ENCODE data around the gene RUFY2.
"Not testable (repeated sequence)": the region's sequence is repeated elsewhere in the genome, so short reads cannot be mapped to it uniquely, and the experiment has no call there.

Gene RUFY2

GRCh38 chr10:68331455-68332258 lies 75.4 kb downstream of the RUFY2 start, which contains the start of gene HNRNPH3:
Gene HNRNPH3 (plus strand): TSS chr10:68332064. CDS start chr10:68337222, 5,158 bp downstream.
- no peak for TF ChIP-seq CTCF (IDR thresholded peaks at IDR 0.05; ENCODE audit: borderline replicate concordance, control extremely low read depth, extremely low read depth, insufficient read depth, missing control alignments)
- in situ Hi-C loops (cut with MboI; ENCODE audit: low sequenced_read_pairs, unreplicated experiment), result no loop called here
- DNase-seq (ENCODE audit: low spot score), result peak; percentile 97

- in situ Hi-C loops (cut with MboI; ENCODE audit: low sequenced_read_pairs, unreplicated experiment), result no loop called here
- no peak for DNase-seq (ENCODE audit: low spot score)
- no peak for TF ChIP-seq CTCF (IDR thresholded peaks at IDR 0.05; ENCODE audit: borderline replicate concordance, control extremely low read depth, extremely low read depth, insufficient read depth, missing control alignments)
Measured at GRCh38 chr10:68330852-68331454, 76.1 kb downstream of the RUFY2 start.

GRCh38 chr10:68329506-68329861 lies 77.6 kb downstream of the RUFY2 start:
- in situ Hi-C loops (cut with MboI; ENCODE audit: low sequenced_read_pairs, unreplicated experiment), result no loop called here
- TF ChIP-seq CTCF (IDR thresholded peaks at IDR 0.05; ENCODE audit: borderline replicate concordance, control extremely low read depth, extremely low read depth, insufficient read depth, missing control alignments), result no peak
- no peak for DNase-seq (ENCODE audit: low spot score)

GRCh38 chr10:68327889-68328786 lies 78.9 kb downstream of the RUFY2 start:
- in situ Hi-C loops (cut with MboI; ENCODE audit: low sequenced_read_pairs, unreplicated experiment), result no loop called here
- DNase-seq (ENCODE audit: low spot score), result peak; percentile 27
- TF ChIP-seq CTCF (IDR thresholded peaks at IDR 0.05; ENCODE audit: borderline replicate concordance, control extremely low read depth, extremely low read depth, insufficient read depth, missing control alignments), result no peak

GRCh38 chr10:68324396-68324795 lies 82.7 kb downstream of the RUFY2 start:
- not testable (repeated sequence) for DNase-seq (ENCODE audit: low spot score)
- in situ Hi-C loops (cut with MboI; ENCODE audit: low sequenced_read_pairs, unreplicated experiment), result loop anchor here (25.0 kb wide), 1 partner anchor 462 kb away; no protein-coding TSS in a partner anchor

- no peak for DNase-seq (ENCODE audit: low spot score)
- no peak for TF ChIP-seq CTCF (IDR thresholded peaks at IDR 0.05; ENCODE audit: borderline replicate concordance, control extremely low read depth, extremely low read depth, insufficient read depth, missing control alignments)
- in situ Hi-C loops (cut with MboI; ENCODE audit: low sequenced_read_pairs, unreplicated experiment), result loop anchor here (25.0 kb wide), 1 partner anchor 456 kb away; no protein-coding TSS in a partner anchor
Measured at GRCh38 chr10:68318331-68319059, 88.6 kb downstream of the RUFY2 start.
